Activated CD4-positive, alpha-beta T cell treated with anti-CD3 and anti-CD28 coated beads for 1 hour (primary cell): ENCODE results near the gene RFFL.
"Not testable (repeated sequence)": the region's sequence is repeated elsewhere in the genome, so short reads cannot be mapped to it uniquely, and the experiment has no call there.

Source experiments
- DNase-seq: peaks from one replicate; pipeline ENCODE4 v3.0.0-alpha.2; 2020

The RFFL gene

GRCh38 chr17:35001549-35001948 is 62.0 kb downstream of the RFFL start:
- DNase-seq: no peak

- not testable (repeated sequence) for DNase-seq
Measured at GRCh38 chr17:35000965-35001364, 62.5 kb downstream of the RFFL start.

DNA sequence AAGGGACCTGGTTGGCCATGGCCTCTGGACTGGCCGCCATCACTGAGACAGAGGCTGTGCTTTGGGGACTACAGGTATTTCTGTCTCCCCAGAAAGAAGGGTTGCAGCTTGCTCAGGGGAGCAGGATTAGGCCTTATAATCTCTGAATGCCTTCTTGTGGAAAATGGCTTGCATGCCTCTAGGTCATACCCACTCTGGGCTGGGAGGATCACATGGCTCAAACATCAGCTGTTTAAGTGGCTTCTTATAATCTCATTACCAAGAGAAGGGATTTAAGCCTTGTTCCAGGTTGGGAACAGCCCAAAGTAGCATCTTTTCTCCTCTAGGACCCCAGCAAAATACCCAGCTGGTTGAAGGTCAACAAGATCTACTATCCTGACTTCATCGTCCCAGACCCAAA is 64.1 kb downstream of the RFFL start:
- no peak for DNase-seq

DNA sequence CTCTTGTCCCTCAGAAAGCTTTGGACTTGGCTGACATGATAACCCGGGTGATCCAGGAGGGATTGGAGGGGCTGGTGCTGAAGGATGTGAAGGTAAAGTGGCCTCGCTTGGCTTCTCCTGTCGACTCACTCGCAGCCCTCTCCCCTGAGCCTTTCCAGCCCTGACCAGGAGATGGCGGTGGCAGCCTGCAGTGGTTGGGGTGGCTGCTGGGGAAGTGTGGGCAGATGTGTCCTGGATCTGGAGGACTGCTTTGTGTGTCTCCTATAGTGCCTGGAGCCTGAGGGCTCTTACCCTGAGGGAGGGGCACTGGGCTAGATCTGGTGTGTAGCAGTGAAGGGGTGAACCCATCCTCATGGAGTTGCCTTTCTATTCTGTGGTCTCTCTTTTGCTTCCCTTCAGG is 65.3 kb downstream of the RFFL start:
- DNase-seq: peak; percentile 74

- DNase-seq: no peak
Measured at GRCh38 chr17:34997355-34997862, 66.1 kb downstream of the RFFL start.

DNA sequence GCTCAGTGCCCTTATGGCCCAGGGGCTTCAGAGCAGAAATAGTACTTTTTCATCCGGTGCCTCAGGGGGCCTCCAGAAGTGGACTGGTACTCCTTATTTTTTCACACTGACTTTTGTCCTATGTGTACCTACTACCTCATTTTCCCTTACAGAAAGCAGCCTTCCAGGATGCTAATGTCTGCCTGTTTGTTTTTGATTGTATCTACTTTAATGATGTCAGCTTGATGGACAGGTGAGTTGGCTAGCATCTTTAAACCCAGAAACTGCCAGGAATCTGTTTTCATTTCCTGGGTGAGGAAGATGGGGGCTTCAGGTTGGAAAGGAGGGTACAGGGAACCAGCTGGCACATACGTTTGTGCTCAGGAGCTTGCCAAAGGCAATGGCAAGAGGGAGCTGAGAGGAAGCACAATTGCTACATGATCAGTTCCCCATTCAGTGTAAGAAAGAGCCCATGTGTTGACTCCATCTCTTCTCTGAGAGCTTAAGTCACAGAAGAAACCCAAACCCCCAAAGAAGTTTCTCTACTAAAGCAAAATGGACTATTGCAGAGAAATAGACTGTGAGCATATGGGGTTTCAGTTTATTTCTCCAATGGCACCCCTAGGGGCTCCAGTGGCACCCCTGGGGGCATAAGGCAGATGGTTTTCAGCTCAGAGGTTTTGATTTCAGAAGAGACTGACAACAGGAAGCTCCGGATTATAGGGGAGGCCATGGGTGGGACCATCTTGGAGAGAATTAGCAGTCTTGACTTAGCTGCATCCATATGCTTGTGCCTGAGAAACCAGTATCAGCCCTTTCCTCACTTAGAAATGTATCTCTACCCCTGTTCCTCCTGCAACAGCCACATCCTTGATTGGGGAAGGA is 66.9 kb downstream of the RFFL start:
- DNase-seq: no peak

DNA sequence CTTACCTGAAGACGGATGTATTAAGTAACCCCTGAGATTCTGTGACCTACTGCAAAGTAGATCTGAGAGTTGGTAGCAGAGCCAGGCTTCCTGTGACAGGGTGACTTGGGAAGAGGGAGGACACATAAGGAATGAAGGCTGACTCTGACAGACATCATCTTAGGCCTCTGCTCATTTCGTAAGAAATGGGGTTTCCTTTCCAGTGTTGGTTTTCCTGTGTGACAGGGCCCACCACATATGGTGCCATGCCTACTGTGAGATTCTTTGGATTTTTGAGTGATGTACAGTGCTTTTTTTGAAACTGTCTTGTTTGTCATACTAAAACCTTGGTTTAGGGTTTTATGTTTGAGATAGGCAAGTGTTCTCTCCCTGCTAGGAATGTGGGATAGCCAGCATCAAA is 70.5 kb downstream of the RFFL start:
- no peak for DNase-seq

GRCh38 chr17:34991606-34992005 is 71.9 kb downstream of the RFFL start:
- no peak for DNase-seq

GRCh38 chr17:34990921-34991365 is 72.6 kb downstream of the RFFL start:
- DNase-seq: no peak

DNA sequence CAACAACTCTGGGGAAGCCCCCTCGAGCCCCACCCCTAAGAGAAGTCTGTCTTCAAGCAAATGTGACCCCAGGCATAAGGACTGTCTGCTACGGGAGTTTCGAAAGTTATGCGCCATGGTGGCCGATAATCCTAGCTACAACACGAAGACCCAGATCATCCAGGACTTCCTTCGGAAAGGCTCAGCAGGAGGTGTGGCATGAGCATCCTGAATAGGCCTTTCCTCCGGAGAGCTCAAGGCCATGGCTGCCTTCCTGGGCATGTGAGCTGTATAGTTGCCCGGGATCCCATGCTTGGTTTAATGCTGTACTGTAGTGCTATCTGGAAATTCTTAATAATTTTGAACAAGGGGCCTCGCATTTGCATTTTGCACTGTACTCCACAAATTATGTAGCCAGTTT is 74.0 kb downstream of the RFFL start:
- no peak for DNase-seq

- no peak for DNase-seq
Measured at GRCh38 chr17:34988644-34989043, 74.9 kb downstream of the RFFL start.

- no peak for DNase-seq
Measured at GRCh38 chr17:34987232-34987631, 76.3 kb downstream of the RFFL start.

DNA sequence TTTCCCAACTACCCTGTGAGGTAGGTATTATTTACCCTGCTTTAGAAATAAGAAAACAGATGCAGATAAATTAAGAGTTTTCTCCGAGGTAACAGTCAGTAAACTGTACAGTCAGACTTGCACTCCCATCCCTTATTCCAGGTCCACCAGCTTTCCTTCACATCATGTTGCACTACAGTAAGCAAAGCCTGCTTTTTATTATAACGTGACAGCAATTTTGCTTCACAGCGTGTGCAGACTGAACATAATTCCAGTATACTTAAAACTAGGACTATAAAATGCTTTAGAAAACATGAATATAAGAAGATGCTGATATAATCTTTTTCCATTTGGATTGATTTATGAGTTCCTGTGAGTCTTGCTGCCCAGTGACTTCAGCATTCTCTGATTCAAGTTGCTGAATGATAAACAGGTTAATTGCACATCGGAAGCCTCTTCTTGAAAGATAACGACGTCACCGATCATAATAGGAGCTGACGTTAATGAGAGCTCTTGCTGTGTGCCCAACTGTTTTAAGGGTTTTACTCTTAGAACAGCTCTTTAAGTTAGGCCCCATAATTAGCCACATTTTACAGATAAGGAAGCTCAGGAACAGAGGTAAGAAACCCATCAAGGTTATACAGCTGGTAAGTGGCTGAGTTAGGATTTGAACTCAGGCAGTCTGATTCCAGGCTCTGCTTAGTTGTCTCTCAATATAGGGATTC is 81.8 kb downstream of the RFFL start:
- DNase-seq: no peak

GRCh38 chr17:34980681-34981537 is 82.6 kb downstream of the RFFL start:
- peak; percentile 56 for DNase-seq

GRCh38 chr17:34980353-34980680 is 83.2 kb downstream of the RFFL start, which contains the start of gene LIG3:
Gene LIG3, plus strand, starts transcription at chr17:34980512. Its CDS starts 2,494 bp downstream, at chr17:34983006.
- DNase-seq: peak; percentile 90

- no peak for DNase-seq
Measured at GRCh38 chr17:34979650-34980352, 83.7 kb downstream of the RFFL start.

DNA sequence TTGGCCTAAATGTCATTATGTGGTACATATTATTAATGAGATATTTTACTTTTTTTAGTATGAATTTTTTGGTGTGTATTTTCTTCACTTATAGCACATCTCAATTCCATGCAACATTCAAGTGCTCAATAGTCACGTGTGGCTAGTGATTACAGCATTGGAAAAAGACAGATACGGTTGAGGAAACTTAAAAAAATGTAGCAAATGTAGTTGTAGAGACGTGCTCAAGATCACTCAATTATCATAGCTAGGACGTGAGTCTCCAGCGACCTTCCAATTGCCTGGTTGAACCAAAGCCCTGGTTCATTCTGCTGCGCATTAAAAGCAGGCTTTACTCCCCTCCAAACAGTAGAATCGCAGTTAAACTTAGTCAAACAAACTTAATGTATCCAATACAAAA is 84.4 kb downstream of the RFFL start:
- no peak for DNase-seq

DNA sequence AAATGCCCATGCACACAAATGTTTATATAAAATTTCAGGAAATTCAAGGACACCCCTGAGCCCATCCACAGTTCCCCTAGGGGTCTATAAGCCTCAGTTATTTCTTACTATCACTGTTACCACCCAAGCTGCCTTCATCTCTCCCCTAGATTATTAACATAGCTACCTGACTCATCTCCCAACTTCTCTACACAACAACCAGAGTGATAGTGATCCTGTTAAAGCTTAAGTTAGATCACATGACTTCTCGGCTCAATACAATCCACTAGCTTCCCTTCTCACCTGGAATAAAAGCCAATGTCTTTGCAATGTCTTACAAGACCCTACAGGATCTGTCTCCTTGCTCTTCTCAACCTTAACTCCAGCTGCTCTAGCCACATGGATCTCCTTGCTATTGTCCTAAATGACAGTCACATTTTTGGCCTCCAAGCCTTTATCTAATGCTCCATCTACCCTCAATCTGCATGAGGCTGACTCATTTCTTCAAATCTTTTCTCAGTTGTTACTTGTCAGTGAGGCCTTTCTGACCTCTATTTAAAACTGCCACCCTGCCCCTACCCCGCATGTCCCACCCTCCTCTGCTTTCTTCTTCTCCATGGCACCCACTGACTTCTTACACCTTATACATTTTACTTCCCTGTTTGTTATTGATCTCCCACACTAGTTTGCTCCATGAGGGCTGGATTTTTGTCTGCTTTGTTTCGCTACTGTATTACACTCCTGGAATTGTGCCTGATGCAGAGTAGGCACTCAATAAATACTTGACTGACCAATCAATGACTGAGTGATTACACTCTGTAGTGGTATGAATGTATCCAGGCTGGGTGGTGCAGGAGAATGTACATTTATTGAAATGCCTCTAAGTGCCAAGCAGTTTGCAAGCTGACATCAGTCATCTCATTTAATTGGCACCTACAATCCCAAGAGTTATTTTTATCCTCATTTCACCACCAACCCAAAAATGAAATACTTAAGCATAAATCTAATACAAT is 88.4 kb downstream of the RFFL start:
- DNase-seq: no peak

DNA sequence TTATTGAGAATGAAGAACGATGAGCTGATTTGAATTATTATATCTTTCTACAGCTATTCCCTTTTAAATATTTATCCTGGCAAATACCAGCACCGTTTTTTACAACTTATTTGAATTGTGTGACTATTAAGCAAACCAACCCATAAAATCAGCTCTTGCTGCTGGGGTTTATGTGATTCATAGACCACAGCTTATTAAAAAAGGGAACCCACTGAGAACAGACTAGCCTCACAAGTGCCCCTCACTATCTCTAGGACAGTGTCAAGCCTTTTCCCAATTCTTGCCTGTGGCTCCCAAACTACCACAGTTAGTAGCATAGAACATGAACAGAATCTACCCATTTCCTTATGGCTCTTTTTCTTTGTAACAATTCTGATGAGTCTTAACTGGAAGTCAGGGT is 89.3 kb downstream of the RFFL start:
- no peak for DNase-seq

- DNase-seq: peak; percentile 84
Measured at GRCh38 chr17:34961093-34961911, 102.2 kb downstream of the RFFL start, which contains the start of the genes CCT6B and ZNF830. Gene CCT6B, minus strand, starts transcription at chr17:34961460. Its CDS starts 67 bp downstream, at chr17:34961393. Gene ZNF830, plus strand, starts transcription at chr17:34961540. Its CDS starts 27 bp downstream, at chr17:34961567.
